Nephron (organoid): ENCODE results near the gene KIAA1671.

Experiments used
- H3K27ac Mint-ChIP-seq, 3 experiments: 2 replicates each; pipeline ENCODE4 v1.8.0; 2020; ENCODE audit warnings: mixed read lengths in 3 of 3, mild to moderate bottlenecking in 2 of 3, moderate library complexity in 1 of 3
- H3K27me3 Mint-ChIP-seq: 2 replicates; pipeline ENCODE4 v1.8.0; 2021; ENCODE audit warnings: low read depth, mild to moderate bottlenecking, moderate library complexity, mixed read lengths
- H3K36me3 Mint-ChIP-seq: 2 replicates; pipeline ENCODE4 v1.8.0; 2020; ENCODE audit warnings: low read depth, mixed read lengths
- H3K4me1 Mint-ChIP-seq: 2 replicates; pipeline ENCODE4 v1.8.0; 2020; ENCODE audit warnings: mixed read lengths
- H3K4me3 Mint-ChIP-seq, 3 experiments: 2 replicates each; pipeline ENCODE4 v1.8.0; 2020; ENCODE audit warnings: mild to moderate bottlenecking in 3 of 3, mixed read lengths in 3 of 3, moderate library complexity in 2 of 3
- H3K9me3 Mint-ChIP-seq: 2 replicates; pipeline ENCODE4 v1.8.0; 2020; ENCODE audit warnings: mixed read lengths
- CTCF ChIP-seq, 3 experiments: fragments of 200-600 bp; sonication (generic); IDR thresholded peaks; one replicate each; pipeline ENCODE4 v1.5.0; 2021; ENCODE audit warnings: antibody characterized with exemption in 3 of 3; ENCODE audit not compliant: unreplicated experiment in 3 of 3

Gene KIAA1671

GRCh38 chr22:25083807-25084200 is 131.3 kb downstream of the KIAA1671 start:
- no peaks in the 10 kb centered on the region for H3K9me3 Mint-ChIP-seq
- peaks cover 41% of the 10 kb centered on the region for H3K4me1 Mint-ChIP-seq
- H3K27me3 Mint-ChIP-seq: peaks cover 4% of the 10 kb centered on the region
- no peaks in the 10 kb centered on the region for H3K36me3 Mint-ChIP-seq
- no peak overlapping the region for H3K27ac Mint-ChIP-seq
- no peak overlapping the region for H3K4me3 Mint-ChIP-seq
- no peak for TF ChIP-seq CTCF (IDR thresholded peaks at IDR 0.05; ENCODE audit: unreplicated experiment in 3 of 3)

GRCh38 chr22:25084405-25085107 is 132.0 kb downstream of the KIAA1671 start:
- no peak overlapping the region for H3K27ac Mint-ChIP-seq
- H3K4me1 Mint-ChIP-seq: peaks cover 43% of the 10 kb centered on the region
- H3K4me3 Mint-ChIP-seq: no peak overlapping the region
- TF ChIP-seq CTCF (IDR thresholded peaks at IDR 0.05; ENCODE audit: unreplicated experiment in 3 of 3): no peak
- H3K36me3 Mint-ChIP-seq: no peaks in the 10 kb centered on the region
- H3K27me3 Mint-ChIP-seq: peaks cover 4% of the 10 kb centered on the region
- no peaks in the 10 kb centered on the region for H3K9me3 Mint-ChIP-seq

DNA sequence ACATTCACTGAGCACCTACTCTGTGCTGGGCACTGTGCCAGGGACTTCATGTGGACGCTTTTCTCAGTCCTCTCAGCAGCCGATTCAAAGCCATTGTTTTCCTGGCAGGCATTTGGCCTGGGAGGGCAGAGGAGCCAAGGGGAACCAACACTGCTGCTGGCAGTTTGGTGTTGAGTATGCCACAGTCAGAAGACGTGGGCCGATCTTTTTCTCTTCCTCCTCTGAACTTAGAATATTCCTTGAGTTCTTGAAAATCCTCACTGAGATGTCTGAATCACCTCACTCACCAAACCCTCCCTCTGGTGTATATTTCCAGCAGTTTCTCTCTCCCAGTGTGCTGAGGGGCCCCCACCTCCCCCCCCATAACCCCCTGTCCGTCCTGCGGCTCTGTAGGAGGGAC is 132.6 kb downstream of the KIAA1671 start:
- peak overlapping the region in 1 of 3 experiments; percentile 25 for H3K27ac Mint-ChIP-seq
- no peaks in the 10 kb centered on the region for H3K36me3 Mint-ChIP-seq
- H3K9me3 Mint-ChIP-seq: no peaks in the 10 kb centered on the region
- peaks cover 38% of the 10 kb centered on the region for H3K4me1 Mint-ChIP-seq
- no peak for TF ChIP-seq CTCF (IDR thresholded peaks at IDR 0.05; ENCODE audit: unreplicated experiment in 3 of 3)
- no peak overlapping the region for H3K4me3 Mint-ChIP-seq
- H3K27me3 Mint-ChIP-seq: peaks cover 4% of the 10 kb centered on the region

DNA sequence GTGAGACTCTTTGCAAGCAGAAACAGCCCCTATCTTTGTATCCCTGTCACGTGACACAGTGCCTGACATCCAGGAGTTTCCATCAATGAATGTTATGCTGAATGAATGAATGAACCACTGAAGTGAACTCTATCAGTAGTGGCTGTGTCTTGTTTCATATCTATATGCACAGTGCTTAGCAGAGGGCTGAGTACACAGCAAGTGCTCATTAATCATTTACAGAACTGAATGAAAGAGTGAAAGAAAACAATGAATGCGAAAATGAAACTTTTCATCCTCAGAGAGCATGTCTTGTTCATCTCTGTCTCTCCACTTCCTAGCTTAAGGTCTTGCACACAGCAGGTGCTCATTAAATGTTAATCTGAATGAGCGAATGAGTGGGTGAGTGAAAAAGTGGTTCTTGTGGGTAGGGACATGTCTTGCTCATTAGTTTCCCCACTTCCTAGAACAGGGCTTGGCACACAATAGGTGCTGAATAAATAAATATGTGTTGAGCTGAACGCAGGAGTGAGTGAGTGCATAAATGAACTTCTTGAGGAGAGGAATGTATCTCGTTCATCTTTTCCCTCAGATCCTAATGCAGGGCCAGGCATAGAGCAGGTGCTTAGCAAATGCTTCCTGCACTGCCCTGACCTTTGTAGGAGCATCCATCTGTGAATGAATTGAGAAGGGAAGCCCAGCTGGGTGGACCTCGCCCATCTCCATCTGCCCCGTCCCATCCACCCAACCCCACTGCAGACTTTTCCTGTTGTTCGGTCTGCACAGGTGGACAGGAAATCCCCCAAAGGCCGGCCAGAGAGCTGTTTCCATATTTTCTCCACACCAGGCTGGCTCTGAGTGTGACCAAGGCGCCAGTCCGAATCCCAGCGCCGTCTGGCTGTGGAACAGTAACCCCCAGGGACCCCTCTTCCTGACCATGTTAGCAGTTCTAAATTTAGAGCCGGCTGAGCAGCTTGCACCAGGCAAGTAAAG is 133.7 kb downstream of the KIAA1671 start:
- Mint-ChIP-seq H3K27ac (peak overlapping the region; percentile 35 to 82 (median 64)), H3K4me1 (peaks cover 38% of the 10 kb centered on the region), H3K27me3 (peaks cover 4% of the 10 kb centered on the region), H3K4me3 (peak overlapping the region in 1 of 3 experiments; percentile 19), H3K36me3 (no peaks in the 10 kb centered on the region), H3K9me3 (no peaks in the 10 kb centered on the region)
- TF ChIP-seq CTCF (IDR thresholded peaks at IDR 0.05; ENCODE audit: unreplicated experiment in 3 of 3): no peak

- H3K36me3 Mint-ChIP-seq: no peaks in the 10 kb centered on the region
- peak overlapping the region; percentile 35 to 82 (median 64) for H3K27ac Mint-ChIP-seq
- peaks cover 4% of the 10 kb centered on the region for H3K27me3 Mint-ChIP-seq
- no peak for TF ChIP-seq CTCF (IDR thresholded peaks at IDR 0.05; ENCODE audit: unreplicated experiment in 3 of 3)
- H3K4me3 Mint-ChIP-seq: peak overlapping the region in 1 of 3 experiments; percentile 19
- H3K9me3 Mint-ChIP-seq: no peaks in the 10 kb centered on the region
- peaks cover 38% of the 10 kb centered on the region for H3K4me1 Mint-ChIP-seq
Measured at GRCh38 chr22:25086902-25087282, 134.4 kb downstream of the KIAA1671 start.
